K562 (cell line): Measurements from ENCODE around the gene CELSR1.

Experiments used
- BRF1 ChIP-seq: IDR thresholded peaks from 3 replicates; pipeline ENCODE4 v1.6.1; 2011; ENCODE audit warnings: borderline replicate concordance, mild to moderate bottlenecking; ENCODE audit not compliant: insufficient read length; ENCODE audit errors: extremely low read depth
- CSDE1 ChIP-seq, 2 experiments: fragments of 450-650 bp; IDR thresholded peaks; 2 replicates each; pipeline ENCODE4 v1.6.1; 2016; ENCODE audit warnings: mild to moderate bottlenecking in 1 of 2
- CTCF ChIP-seq, 3 experiments: IDR thresholded peaks in 2 of 3; conservative IDR thresholded peaks in 1 of 3; 2 replicates each; pipeline ENCODE4 v1.5.1; 2011 to 2012; ENCODE audit warnings: low read length in 3 of 3, mild to moderate bottlenecking in 3 of 3, control low read depth in 2 of 3, improper control_type of control experiment in 1 of 3, inconsistent platforms in 1 of 3, low read depth in 1 of 3, mixed read lengths in 1 of 3, moderate library complexity in 1 of 3; ENCODE audit not compliant: insufficient read depth in 2 of 3
- GABPB1 ChIP-seq: sonication (generic); formaldehyde crosslinking; IDR thresholded peaks from 2 replicates; pipeline ENCODE4 v1.8.0; 2022; ENCODE audit warnings: mild to moderate bottlenecking, missing genetic modification reagents
- KDM4B ChIP-seq, 2 experiments: fragments of 450-650 bp in 1 of 2; sonication (generic) in 1 of 2; IDR thresholded peaks; 2 replicates each; pipeline ENCODE4 v1.6.1; 2016 to 2017; ENCODE audit warnings: borderline replicate concordance in 2 of 2, antibody characterized with exemption in 1 of 2, low read depth in 1 of 2, mild to moderate bottlenecking in 1 of 2
- MGA ChIP-seq: fragments of 450-650 bp; IDR thresholded peaks from 2 replicates; pipeline ENCODE4 v1.6.1; 2016; ENCODE audit warnings: mild to moderate bottlenecking, moderate library complexity
- REST ChIP-seq, 2 experiments: fragments of 450-650 bp; formaldehyde crosslinking in 1 of 2; IDR thresholded peaks; 2 replicates each; pipeline versions ENCODE4 v1.4.0 to v1.6.1; 2014 to 2020; ENCODE audit warnings: mild to moderate bottlenecking in 2 of 2, borderline replicate concordance in 1 of 2, low read depth in 1 of 2
- SRSF1 ChIP-seq: fragments of 200-400 bp; formaldehyde crosslinking; IDR thresholded peaks from 2 replicates; pipeline ENCODE4 v1.6.1; 2017; ENCODE audit warnings: mild to moderate bottlenecking, low read depth, low read length, moderate library complexity
- TAF7 ChIP-seq: fragments of 450-650 bp; IDR thresholded peaks from 2 replicates; pipeline ENCODE4 v1.6.1; 2016; ENCODE audit warnings: missing genetic modification characterization, missing compliant biosample characterization

GRCh38 chr22:46519377-46519776, 18.0 kb downstream of the CELSR1 start:
- TF ChIP-seq KDM4B (IDR thresholded peaks at IDR 0.05; ENCODE audit: borderline replicate concordance in 2 of 2, low read depth in 1 of 2): no peak
- TF ChIP-seq BRF1: no peak
- TF ChIP-seq REST (IDR thresholded peaks at IDR 0.05; ENCODE audit: borderline replicate concordance): no peak
- TF ChIP-seq REST (CRISPR knock-in tag; IDR thresholded peaks at IDR 0.05; ENCODE audit: low read depth): no peak
- no peak for TF ChIP-seq MGA
- TF ChIP-seq CTCF (IDR thresholded peaks at IDR 0.05 in 2 of 3, conservative IDR thresholded peaks at IDR 0.05 in 1 of 3; ENCODE audit: insufficient read depth in 2 of 3, low read depth in 1 of 3, low read length in 3 of 3): no peak
- no peak for TF ChIP-seq CSDE1 (IDR thresholded peaks at IDR 0.05)
- no peak for TF ChIP-seq SRSF1
- TF ChIP-seq TAF7 (tag): no peak
- no peak for TF ChIP-seq GABPB1
